ENCODE measurements around the gene GON4L. TPM values are rescaled to one million over a fixed set of nuclear protein-coding genes. Genes with fewer than 3 reads are reported as not detected.
"Not testable (repeated sequence)": the region's sequence is repeated elsewhere in the genome, so short reads cannot be mapped to it uniquely, and the experiment has no call there.

GON4L gene
- total RNA-seq, 2 donors from 2014 or later = 22.2 to 28.4 TPM

DNA sequence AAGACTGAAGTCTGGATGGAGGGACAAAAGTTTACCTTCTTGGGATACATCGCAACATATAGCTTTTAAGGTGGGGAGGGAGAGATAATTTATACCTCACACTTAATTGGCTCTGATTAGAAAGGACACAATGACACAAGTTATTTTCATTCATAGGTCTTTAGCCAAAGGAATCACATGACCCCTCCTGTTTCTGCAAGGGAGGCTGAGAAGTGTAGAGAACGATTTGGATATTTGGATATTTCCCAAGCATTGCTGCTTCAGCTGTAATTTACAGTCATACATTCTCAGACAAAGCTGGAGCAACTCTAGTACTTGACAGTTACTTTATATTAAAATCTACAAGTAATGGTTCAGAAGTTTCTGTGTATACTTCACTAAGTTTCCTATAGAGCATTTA lies 143.9 kb downstream of the GON4L start:
- ATAC-seq (no peak), DNase-seq (no peak)
- intact Hi-C loops (cut with DNase I) = no loop called here

DNA sequence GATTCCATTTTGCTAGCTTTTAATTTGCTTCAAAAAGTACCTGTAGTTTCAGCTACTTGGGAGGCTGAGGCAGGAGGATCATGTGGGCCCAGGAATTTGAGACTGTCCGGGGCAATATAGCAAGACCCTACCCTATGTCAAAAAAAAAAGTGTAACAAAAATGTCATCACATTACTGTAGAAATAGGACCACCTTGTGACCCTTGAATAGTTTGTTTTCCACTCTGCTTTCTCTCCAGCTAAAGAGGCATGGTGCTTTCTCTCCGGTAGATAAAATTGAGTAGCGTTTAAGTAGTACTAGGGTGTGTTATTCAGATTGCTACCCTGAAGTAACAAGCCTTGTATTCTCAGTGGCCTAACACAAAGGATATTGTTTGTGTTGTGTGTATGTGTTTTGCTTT lies 144.4 kb downstream of the GON4L start:
- intact Hi-C loops (cut with DNase I); DNase-seq: not testable (repeated sequence)
- ATAC-seq = peak in 1 of 2 donors; percentile 30

DNA sequence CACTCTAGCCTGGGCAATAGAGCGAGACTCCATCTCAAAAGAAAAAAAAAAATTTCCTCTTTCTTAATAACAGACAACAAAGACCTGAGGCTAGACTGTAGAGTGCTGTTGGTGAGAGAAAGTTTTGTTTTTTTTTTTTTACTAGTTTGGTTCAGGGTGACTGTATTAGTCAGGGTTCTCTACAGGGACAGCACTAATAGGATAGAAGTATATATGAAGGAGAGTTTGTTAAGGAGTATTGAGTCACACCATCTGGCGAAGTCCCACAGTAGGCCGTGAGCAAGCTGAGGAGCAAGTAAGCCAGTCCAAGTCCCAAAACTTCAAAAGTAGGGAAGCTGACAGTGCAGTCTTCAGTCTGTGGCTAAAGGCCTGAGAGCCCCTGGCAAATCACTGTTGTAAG lies 145.6 kb downstream of the GON4L start:
- ATAC-seq; DNase-seq; intact Hi-C loops (cut with DNase I): not testable (repeated sequence)

DNA sequence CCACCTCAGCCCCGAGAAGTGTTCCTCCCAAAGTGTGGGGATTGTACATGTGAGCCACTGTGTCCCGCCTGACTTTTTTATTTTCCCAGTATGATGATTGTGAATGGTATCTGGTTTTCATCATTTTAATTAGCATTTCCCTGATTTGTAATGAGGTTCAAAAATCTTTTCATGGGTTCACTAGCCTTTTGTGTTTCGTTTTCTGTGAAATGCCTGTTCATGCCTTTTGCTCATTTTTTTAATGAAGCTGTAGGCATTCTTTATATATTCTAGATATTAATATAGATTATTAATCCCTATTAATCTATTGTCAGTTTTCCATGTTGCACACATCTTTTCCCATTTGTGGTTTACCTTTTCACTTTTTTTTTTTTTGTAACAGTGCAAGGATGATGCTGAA lies 147.6 kb downstream of the GON4L start:
- ATAC-seq (no peak), DNase-seq (no peak)
- intact Hi-C loops (cut with DNase I) = no loop called here

DNA sequence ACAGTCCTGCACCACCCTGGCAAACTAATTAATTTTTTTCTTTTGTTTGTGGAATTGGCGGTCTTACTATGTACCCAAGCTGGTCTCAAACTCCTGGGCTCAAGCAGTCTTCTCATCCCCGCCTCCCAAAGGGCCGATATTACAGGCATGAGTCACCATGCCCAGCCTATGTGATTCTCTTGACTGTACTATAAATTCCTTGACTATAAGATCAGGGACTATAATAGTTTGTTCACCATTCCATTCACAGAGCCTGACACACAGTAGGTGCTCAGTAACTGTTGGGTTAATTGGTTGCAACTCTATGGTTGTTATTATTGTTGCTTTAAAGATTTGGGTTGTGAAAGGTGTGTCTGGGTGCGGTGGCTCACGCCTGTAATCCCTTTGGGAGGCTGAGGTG lies 150.9 kb downstream of the GON4L start:
- intact Hi-C loops (cut with DNase I) = no loop called here
- ATAC-seq (peak in 1 of 2 donors; percentile 24), DNase-seq (no peak)

DNA sequence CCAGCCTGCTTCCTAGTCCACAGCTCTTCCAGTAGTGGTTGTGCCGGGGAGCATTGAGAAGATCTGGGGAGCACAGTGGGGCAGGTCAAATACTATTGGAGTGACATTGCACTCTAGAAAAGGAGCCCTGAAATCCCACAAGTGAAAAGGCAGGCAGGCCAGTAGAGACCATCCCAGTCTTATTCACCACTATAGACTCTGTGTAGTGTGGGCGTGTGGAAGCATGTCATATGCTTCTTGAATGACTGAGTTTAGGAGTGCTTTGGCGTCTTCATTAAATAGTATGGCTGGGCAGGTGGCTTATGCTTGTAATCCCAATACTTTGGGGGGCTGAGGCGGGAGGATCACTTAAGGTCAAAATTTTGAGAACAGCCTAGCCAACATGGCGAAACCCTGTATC lies 152.6 kb downstream of the GON4L start:
- DNase-seq; ATAC-seq; intact Hi-C loops (cut with DNase I): not testable (repeated sequence)

DNA sequence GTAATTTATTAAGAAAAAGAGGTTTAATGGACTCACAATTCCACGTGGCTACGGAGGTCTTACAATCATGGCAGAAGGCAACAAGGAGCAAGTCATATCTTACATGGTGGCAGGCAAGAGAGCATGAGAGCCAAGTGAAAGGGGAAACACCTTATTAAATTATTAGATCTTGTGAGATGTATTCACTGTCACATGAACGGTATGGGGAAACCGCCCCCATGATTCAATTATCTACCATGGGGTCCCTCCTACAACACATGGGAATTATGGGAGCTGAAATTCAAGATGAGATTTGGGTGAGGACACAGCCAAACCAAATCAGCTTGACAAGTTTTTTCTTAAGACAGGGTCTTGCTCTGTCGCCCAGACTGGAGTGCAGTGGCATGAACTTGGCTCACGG lies 153.8 kb downstream of the GON4L start:
- no peak for DNase-seq
- intact Hi-C loops (cut with DNase I) = no loop called here

DNA sequence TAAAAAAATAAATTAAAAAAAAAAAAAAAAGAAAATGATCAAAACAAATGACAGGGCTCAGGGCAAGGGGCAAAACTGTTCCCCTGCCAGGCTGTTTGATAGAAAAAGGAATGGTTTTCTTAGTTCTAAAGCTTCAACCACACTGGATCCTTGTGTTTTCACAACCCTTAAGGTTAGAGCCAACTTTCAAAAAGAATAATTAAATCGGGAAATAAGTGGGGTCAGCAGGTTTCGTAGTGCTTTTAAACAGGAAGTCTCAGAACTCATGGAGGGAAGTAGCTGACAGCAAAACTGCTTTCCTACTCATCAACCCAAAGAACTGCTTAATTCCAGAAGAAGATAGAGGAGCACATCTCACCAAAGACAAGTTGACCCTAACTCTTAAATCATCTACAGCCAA lies 155.3 kb downstream of the GON4L start:
- intact Hi-C loops (cut with DNase I); ATAC-seq; DNase-seq: not testable (repeated sequence)

More for the DNA sequence above, 153.8 kb downstream of the GON4L start:
- ATAC-seq = no peak

Other genes with a start within 250 kb of the GON4L start
- gene MSTO1, start 247.0 kb downstream of the GON4L start, total RNA-seq = 10 to 100 TPM; 16.0 to 31.6 TPM
- gene YY1AP1, start 168.4 kb downstream of the GON4L start, total RNA-seq = 10 to 100 TPM; 47.5 to 63.7 TPM
- 10 to 100 TPM; 85.1 to 96.0 TPM for gene DAP3, start 168.1 kb downstream of the GON4L start, total RNA-seq
- 10 to 100 TPM in 1 of 2 donors, 1 to 10 TPM in 1; 9.9 to 16.5 TPM for gene SYT11, start 2.4 kb upstream of the GON4L start, total RNA-seq
- gene RIT1, start 54.1 kb upstream of the GON4L start, total RNA-seq = 10 to 100 TPM; 23.1 to 26.1 TPM
- gene KHDC4, start 77.2 kb upstream of the GON4L start, total RNA-seq = 10 to 100 TPM; 21.0 to 27.8 TPM
- not detected for gene RXFP4, start 84.4 kb upstream of the GON4L start, total RNA-seq
- 10 to 100 TPM; 63.4 to 70.8 TPM for gene ARHGEF2, start 121.3 kb upstream of the GON4L start, total RNA-seq
- gene SSR2, start 163.7 kb upstream of the GON4L start, total RNA-seq = 100 to 1,000 TPM; 101 to 127 TPM
- 10 to 100 TPM; 23.6 to 27.2 TPM for gene UBQLN4, start 196.6 kb upstream of the GON4L start, total RNA-seq
- gene LAMTOR2, start 197.6 kb upstream of the GON4L start, total RNA-seq = 10 to 100 TPM; 48.9 to 54.4 TPM
- gene RAB25, start 203.9 kb upstream of the GON4L start, total RNA-seq = not detected
- gene MEX3A, start 225.3 kb upstream of the GON4L start, total RNA-seq = under 1 TPM; 0.15 to 0.42 TPM

All from left cardiac atrium (tissue), 4 donors.